HG03097 (cell line): Measurements from ENCODE around the gene PARS2.
A peak's percentile ranks its signal among the peaks of the same experiment; 100 is the strongest.

Experiments
- ATAC-seq: cut with Tn5 transposase; IDR thresholded peaks from one replicate; pipeline ENCODE4 v1.9.1; 2021; ENCODE audit not compliant: unreplicated experiment, low FRiP score

PARS2 gene

DNA sequence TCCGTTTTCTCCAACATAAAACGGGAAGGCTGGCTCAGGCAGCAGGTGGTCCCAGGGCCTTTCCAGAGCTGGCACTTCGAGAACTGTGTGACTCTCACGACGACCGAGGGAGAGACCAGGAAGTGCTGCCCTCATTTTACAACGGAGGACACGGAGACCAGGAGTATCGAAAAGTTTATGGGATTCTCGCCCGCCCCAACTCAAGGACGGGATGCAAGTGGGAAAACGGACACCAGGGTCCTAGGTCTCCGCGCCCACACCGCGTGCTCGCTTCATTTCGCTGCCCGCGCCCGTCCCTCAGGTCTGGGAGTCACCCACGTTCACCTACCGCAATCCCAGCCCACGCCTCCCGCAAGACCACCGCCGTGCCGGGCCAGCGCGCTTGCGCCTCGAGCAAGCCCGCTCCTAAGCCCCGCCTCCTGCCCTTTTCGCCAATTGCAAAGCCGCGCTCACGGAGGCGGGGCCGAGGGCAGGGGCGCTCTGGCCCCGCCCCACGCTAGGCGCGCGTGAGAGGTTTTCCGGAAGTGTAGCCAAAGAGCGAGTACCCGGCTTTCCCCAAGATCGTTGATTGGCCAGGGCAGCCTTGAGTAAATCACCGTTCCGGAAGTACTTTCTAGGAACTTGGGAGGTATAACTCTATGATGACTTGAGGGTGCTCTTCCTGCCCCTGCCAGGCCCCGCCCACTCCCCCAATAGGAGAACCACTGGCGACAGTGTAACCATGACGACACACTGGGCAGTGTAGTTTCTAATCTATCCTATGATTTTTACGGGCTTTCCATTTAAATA, at the start of gene PARS2:
Gene PARS2 (minus strand): TSS at position 391 of the 789 bp plus-strand sequence. CDS start 5,362 bp downstream, outside the sequence.
- ATAC-seq: peak; percentile 97

- ATAC-seq: no peak
Observed at GRCh38 chr1:54814126-54814498, 49.8 kb upstream of the PARS2 start.

DNA sequence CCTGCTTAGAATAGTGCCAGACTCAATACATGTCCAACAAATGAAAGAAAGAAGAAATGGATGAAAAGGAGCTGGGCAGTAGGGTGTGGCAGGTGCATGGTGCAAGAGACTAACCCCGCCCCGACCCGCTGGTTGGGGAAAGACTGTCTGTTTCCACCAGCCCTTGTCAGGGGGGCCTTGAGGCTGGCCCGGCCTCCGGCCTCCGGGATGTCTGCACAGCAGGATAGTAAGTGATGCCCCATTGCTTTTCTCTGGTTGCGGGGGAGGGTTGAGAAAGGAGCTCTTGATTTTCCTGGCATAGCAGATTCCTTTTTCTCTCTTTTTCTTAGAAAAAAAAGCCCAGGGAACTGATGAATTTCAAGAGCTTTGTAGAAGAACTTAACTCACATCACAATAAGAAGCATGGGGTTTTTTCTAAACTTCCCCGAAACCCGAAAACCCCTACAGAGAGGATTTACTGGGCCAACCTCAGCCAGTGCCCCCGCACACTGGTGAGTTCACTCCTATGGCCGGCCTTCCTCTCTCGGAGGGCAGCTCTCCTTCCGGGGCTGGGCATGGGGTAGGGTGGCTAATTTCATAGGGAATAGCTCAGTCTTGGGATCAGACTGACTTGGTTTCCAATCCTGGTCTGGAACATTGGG, 49.3 kb upstream of the PARS2 start:
- no peak for ATAC-seq

DNA sequence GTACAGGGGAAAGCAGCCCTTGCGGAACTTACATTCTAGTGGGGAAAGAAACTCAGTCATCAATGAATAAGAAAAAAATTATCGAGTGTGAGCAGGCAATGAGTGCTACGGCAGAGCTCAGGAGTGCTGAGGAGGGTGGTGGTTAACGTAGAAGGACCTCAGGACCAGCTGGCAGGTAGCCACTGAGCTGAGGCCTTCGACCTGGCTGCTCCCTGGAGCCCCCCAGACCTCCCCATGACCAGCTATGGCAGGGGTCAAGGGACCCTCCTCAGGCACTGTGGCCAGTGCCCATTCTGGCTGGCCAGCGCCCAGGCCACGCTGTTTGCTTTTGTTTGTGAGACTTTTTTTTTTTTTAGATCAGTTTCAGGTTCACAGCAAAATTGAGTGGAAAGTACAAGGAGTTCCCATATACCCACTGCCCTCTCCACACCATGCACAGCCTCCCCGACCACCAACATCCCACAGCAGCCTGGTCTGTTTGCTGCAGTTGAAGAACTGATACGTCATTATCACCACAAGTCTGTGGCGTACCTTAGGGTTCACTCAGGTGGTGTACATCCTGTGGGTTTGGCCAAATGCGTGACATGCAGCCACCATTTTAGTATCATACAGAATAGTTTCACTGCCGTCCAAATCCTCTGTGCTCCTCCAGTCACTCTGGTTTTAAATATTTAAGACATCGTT, 48.6 kb upstream of the PARS2 start:
- no peak for ATAC-seq

DNA sequence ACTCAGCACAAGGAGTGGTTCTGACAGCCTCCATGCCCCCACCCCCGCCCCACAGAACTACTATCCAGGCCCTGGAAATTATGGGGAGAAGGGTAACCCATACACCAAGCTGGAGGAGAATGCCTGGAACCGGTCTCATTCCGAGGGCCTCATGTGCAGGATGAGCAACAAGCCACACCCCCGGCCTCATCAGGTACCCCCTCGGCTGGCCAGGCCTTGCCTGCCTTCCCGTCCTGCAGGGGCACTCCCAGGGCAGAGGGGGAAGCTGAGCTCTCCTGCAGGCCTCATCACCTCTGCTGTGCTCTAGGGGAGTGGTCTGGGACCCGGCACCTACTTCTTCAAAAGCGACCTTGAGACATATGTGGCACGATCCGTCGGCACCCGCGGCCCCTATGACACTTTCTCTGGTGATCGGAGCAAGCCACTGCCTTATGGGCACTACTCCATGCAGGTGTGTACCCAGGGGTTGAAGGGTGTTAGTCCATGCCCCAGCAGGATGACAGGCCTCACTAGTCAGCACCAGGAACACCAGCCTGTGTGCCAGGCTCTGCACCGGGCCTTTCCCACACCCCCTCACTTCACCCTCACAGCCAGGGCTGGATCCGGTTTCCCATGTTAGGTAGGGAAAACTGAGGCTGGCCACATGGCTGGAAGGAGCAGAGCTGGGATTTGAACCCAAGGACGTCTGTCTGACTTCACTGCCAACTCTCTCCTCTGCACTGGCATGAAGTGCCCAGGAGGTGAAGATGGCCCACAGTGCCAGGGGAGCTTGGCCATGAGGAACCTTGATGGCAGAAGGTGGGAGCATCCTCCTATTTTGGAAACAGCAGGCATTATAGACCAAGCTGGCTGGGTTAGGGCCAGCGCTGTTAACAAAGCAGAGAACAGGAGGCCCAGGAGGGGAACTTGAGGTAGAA, 47.7 kb upstream of the PARS2 start:
- no peak for ATAC-seq

DNA sequence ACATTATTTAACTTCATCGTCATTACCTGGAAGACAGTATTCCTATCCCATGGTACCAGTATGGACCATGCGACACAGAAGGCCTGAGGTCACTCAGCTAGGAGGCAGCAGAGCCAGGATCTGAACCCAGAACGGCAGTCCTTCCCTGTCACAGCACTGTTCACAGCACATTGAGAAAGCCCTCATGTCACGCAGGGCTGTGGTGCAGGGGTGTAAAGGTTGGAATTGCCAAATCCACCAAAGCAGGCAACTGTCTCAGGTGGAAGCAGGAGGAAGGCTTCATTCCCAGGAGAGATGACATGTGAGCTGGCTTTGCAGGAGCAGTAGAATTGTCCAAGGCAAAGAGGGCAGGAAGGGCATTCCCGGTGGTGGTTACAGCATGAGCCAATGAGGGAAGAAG, 46.7 kb upstream of the PARS2 start:
- no peak for ATAC-seq

DNA sequence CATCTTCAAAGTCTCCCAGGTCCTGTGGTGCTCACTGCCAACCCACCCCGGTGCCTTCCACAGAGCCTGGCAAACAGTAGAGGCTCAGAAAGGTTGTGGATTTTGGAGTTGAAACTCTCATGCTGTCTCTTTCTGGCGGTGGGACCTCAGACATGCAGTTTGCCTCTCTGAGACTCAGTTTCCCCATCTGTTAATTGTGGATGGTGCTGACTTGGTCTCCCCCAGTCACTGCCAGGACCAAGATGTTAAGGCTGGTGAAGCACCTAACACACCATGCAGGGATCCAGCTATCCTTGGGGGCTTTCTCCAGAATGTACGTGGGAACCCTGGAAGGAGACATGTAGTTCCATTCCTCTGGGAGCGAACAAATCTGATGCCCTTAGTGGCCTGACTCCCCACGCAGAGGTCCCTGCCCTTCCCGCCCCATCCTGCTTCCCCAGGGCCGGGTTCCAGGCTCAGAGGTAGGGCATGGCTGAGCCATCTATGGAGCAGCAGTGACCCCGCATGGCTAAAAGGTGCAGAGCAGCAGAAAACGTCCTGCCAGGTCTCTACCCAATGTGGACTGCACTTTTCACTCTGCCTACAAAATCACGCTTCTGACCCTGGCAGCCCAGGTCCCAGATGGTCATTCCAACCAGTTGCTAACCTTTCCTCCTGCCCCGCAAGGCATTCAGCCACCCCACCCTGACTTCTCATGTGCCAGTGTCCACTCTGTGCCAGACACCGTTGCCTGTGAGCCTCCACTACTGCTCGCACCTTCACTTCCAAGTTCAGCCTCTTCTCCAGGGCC, 46.0 kb upstream of the PARS2 start:
- no peak for ATAC-seq

DNA sequence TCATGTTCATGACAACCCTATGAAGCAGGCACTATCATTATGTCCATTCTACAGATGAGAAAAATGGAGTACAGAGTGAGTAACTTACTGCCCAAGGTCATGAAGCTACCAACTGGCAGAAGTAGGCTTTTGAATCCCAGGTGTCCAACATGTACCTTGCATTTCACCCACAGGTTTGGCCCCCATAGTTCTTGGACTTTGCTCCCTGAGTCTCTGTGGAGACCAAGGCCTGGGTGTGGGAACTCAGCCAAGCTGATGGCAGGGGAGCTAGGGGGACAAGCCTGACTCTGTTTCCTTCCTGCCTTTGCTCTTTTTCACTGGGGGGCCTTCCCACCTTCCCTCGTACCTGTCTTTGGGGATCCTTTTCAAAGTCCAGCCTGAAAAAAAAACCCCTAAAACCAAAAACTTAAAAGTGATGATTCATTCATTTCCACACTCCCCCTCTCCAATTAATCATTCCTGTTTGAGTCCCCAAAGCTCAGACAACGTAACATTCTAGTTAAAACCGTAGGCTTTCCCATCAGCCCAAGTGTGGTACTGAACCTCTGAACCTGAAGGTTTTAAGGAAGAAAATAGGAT, 45.3 kb upstream of the PARS2 start:
- ATAC-seq: no peak

DNA sequence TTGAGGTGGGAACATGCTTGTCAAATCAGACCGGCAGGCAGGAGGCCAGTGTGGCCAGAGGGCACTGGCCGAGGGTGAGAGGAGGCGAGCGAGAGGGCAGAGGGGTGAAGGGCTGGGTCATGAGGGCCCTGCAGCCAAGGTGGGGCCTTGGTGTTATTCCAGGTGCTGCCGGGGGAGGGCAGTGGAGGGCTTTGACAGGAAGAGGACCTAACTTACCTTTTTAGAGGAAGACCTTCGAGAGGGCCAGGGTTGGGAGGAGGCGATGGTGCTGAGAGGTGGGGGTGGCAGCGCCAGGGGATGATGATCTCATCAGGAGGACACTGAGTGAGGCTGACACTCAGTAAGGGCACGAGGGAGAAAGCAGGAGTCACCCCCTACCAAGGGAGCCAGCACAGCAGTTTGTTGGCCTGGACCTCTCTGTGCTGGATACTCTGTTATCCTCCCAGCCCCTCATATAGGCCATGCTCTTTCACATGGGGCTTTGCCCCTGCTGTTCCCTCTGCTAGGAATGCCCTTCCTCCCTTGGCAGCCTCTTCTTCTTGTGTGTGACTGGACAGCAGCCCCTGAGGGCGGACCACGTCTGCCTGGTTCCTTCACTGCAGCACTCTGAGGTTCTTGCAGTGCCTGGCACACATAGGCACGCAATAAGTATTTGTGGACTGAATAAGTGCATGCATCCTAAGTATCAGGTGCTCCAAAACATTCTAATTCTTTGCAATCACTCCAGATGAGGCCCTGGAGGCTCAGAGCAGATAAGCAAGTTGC, 44.3 kb upstream of the PARS2 start:
- no peak for ATAC-seq

- no peak for ATAC-seq
Observed at GRCh38 chr1:54807756-54808155, 43.4 kb upstream of the PARS2 start.

- no peak for ATAC-seq
Observed at GRCh38 chr1:54806931-54807611, 42.7 kb upstream of the PARS2 start.

DNA sequence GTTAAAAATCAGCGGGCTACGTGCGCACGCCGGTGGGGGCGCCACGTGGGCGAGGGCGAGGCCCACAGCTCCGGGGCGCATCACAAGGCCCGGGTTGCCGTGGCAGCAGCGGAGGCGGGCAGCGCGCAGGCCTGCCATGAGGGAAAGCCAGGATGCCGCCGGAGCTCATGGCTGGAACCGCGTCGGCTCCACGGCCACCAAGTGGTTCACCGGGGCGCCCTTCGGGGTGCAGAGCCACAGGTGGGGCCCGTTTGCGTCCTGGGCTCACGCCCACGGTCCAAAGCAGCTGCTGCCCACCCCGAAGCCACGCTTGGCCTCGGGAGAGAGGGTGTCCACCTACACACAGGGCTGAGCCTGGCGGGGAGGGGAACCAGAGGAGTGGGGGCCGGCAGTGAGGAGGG, 41.7 kb upstream of the PARS2 start:
- no peak for ATAC-seq

GRCh38 chr1:54805466-54805865, 41.1 kb upstream of the PARS2 start:
- ATAC-seq: no peak

DNA sequence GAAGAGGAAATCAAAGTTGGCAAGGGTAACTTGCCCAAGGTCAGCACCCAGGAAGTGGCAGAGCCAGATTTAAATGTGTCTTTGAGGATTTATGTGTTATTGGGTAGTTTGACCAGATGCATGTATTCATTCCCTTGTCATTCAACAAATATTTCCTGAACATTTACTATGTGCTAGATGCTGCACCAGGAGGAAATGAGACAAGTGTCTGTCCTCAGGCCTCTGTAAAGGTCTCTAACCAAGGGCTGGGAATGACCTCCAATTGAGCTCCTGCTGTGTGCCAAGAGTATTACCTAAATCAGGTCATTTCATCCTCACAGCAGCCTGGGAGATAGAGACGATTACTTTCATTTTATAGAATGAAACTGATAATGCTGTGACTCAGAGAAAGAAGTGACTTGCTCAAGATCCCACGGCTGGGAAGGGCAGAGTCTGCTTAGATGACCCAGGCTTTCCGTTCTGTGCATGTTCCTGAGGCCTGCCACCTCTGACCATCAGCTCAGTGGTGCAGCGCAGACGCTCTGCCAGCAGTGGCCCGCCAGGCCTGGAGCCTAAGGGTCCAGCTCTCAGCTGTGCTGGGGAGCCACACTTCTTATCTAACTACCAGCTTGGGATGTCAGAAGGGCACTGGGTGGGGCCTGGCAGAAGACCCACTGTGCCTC, 40.3 kb upstream of the PARS2 start:
- no peak for ATAC-seq

DNA sequence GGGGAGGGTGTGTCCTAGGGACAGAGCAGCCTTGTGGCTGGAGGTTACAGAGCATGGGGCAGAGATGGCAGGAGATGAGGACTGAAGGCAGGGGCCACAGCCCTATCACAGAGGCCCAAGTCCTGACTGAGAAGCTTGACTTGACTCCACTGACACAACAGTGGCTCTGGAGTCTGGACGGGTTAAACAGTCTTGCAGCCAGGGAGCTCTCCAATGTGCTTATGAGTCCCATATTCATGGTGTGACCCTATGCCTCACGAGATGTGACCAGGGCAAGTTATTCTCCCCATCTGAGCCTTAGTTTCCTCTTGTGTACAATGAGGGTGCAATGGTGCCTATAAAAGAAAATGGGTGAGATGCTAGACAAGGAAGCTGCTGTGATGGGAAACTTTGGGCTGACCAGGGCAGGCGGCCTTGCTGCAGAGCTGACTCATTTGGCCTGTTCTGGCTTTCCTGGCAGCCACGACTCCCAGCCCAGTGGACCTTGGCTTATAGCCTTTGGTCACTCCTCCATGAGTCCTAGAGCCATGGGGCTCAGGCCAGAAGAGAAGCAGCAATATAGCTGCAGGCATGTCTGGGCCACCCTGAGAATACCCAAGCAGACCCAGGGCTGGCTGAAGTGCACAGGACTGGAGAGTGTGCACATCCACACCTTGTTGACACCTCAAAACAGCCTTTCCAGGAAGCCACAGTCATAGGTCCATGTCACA, 39.6 kb upstream of the PARS2 start:
- no peak for ATAC-seq

- peak; percentile 59 for ATAC-seq
Observed at GRCh38 chr1:54800899-54801759, 36.8 kb upstream of the PARS2 start, which contains the start of gene TTC22. Gene TTC22, minus strand, starts transcription at chr1:54801323. Its CDS starts 160 bp downstream, at chr1:54801163.
